Left lung (tissue), 10 donors: ENCODE measurements around the gene SCAPER. TPM values are rescaled to one million over a fixed set of nuclear protein-coding genes. Genes with fewer than 3 reads are reported as not detected.

Experiments used
- ATAC-seq: fragments of 200-7000 bp; cut with Tn5 transposase; one replicate; pipeline ENCODE4 v1.9.1; 2020; ENCODE audit warnings: moderate library complexity
- DNase-seq, 4 donors: peaks; one replicate each; pipeline ENCODE4 v3.0.0-alpha.2; 2013 to 2020
- H3K27ac ChIP-seq, 2 donors: fragments of 200-600 bp; sonication (generic) in 1 of 2; one replicate each; pipeline versions ENCODE4 v1.5.0 to v1.8.0; 2020 to 2021
- H3K27me3 ChIP-seq, 2 donors: fragments of 200-600 bp; sonication (generic) in 1 of 2; one replicate each; pipeline versions ENCODE4 v1.5.0 to v1.8.0; 2020 to 2021
- H3K36me3 ChIP-seq, 2 donors: fragments of 200-600 bp; sonication (generic) in 1 of 2; one replicate each; pipeline versions ENCODE4 v1.5.0 to v1.8.0; 2020 to 2021
- H3K4me1 ChIP-seq, 2 donors: fragments of 200-600 bp; one replicate each; pipeline ENCODE4 v1.8.0; 2021
- H3K4me3 ChIP-seq, 2 donors: fragments of 200-600 bp; sonication (generic) in 1 of 2; one replicate each; pipeline versions ENCODE4 v1.5.0 to v1.8.0; 2020 to 2021; ENCODE audit warnings: mild to moderate bottlenecking in 1 of 2
- H3K9me3 ChIP-seq, 2 donors: fragments of 200-600 bp; sonication (generic) in 1 of 2; one replicate each; pipeline versions ENCODE4 v1.5.0 to v1.8.0; 2020 to 2021
- CTCF ChIP-seq, 2 donors: fragments of 200-600 bp; sonication (generic) in 1 of 2; IDR thresholded peaks; one replicate each; pipeline versions ENCODE4 v1.5.0 to v1.8.0; 2021; ENCODE audit warnings: antibody characterized with exemption in 2 of 2
- intact Hi-C, 2 donors: fragments of 100-400 bp; cut with DNase I; formaldehyde crosslinking; loops; one replicate each; pipeline versions ENCODE4 v1.11.2 to v1.14.2; 2022
- polyA plus RNA-seq, 6 donors: library from polyadenylated mRNA; unstranded; fragments of 120-200 nt; gene quantifications; one replicate each; pipeline ENCODE4 v1.2.1, GENCODE V29; 2013; ENCODE audit not compliant: insufficient read length in 6 of 6
- total RNA-seq, 2 donors: library from RNA; stranded (reverse); fragmentation: NEBNext Ultra II Directional; extraction: Animal tissue kit (Norgen Biotek cat#: 25700); gene quantifications; one replicate each; pipeline ENCODE4 v1.2.1, GENCODE V29; 2021
- donor health status: DM: no; HTN: yes; CAD: no.
- donor health status: DM: no; HTN: no; CAD: no.

SCAPER gene
- total and polyA plus RNA-seq, 8 donors = 18.3 to 30.0 (median 26.6) TPM

DNA sequence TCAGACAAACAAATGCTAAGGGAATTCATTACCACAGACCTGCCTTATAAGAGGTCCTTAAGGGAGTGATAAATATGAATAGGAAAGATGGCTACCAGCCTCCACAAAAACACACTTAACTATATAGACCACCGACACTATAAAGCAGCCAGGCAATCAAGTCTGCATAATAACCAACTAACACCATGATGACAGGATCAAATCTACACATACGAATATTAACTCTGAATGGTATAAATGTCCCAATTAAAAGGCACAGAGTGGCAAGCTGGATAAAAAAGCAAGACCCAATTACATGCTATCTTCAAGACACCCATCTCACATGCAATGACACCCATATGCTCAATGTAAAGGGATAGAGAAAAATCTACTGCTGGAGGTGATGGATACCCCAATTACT lies 221.1 kb downstream of the SCAPER start:
- ATAC-seq = no peak

DNA sequence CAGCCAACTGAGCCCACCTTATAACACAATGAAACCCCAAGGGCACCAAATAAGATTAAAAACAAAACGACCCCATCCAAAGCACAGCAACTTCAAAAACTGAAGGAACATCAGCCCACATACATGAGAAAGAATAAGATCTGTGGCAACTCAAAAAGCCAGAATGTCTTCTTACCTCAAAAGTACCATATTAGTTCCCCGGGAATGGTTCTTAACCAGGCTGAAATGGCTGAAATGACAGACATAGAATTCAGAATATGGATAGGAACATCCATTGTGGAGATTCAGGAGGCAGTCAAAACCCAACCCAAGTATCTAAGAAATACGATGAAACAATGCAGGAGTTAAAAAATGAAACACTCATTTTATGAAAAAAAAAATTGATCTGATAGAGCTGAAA lies 222.3 kb downstream of the SCAPER start:
- Histone ChIP-seq H3K4me3 (no peak overlapping the region), H3K9me3 (peaks cover 0 to 4% of the 10 kb centered on the region in 2 donors), H3K27me3 (no peaks in the 10 kb centered on the region), H3K36me3 (no peaks in the 10 kb centered on the region), H3K27ac (no peak overlapping the region), H3K4me1 (no peaks in the 10 kb centered on the region)
- TF ChIP-seq CTCF (IDR thresholded peaks at IDR 0.05) = no peak
- DNase-seq (no peak), ATAC-seq (no peak)
- intact Hi-C loops = no loop called here

More for the DNA sequence above, 221.1 kb downstream of the SCAPER start:
- peaks cover 0 to 4% of the 10 kb centered on the region in 2 donors for H3K9me3 ChIP-seq
- H3K27ac ChIP-seq = no peak overlapping the region
- H3K36me3 ChIP-seq = no peaks in the 10 kb centered on the region
- no peaks in the 10 kb centered on the region for H3K4me1 ChIP-seq
- intact Hi-C loops = no loop called here
- no peak overlapping the region for H3K4me3 ChIP-seq
- no peak for DNase-seq
- H3K27me3 ChIP-seq = no peaks in the 10 kb centered on the region
- no peak for TF ChIP-seq CTCF (IDR thresholded peaks at IDR 0.05)

- H3K9me3 ChIP-seq = no peaks in the 10 kb centered on the region
- no peaks in the 10 kb centered on the region for H3K4me1 ChIP-seq
- no peak overlapping the region for H3K4me3 ChIP-seq
- no peaks in the 10 kb centered on the region for H3K36me3 ChIP-seq
- no peak overlapping the region for H3K27ac ChIP-seq
- no peaks in the 10 kb centered on the region for H3K27me3 ChIP-seq
- TF ChIP-seq CTCF (IDR thresholded peaks at IDR 0.05) = no peak
- intact Hi-C loops = no loop called here
- ATAC-seq (no peak), DNase-seq (peak in 1 of 4 donors; percentile 45)
Measured at GRCh38 chr15:76682259-76682658, 222.9 kb downstream of the SCAPER start.

DNA sequence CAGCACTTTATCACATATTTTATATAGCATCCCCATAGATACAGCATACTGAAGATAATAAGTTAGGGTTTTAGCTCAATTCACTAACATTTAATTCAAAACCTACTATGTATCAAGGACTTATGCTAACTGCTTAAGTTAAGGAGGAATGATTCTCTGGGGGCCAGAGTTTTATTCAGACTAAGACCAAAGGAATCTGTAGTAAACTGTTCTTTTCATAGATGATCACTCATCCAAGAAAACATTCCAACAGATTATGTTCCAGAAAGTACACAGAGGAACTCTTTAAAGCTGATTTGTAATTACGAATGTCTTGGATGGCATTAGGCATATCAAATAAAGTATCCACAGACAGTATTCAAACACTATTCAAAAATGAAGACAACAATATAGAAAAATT lies 226.4 kb downstream of the SCAPER start:
- Histone ChIP-seq H3K36me3 (no peaks in the 10 kb centered on the region), H3K4me1 (no peaks in the 10 kb centered on the region), H3K27ac (no peak overlapping the region), H3K9me3 (no peaks in the 10 kb centered on the region), H3K27me3 (no peaks in the 10 kb centered on the region), H3K4me3 (no peak overlapping the region)
- TF ChIP-seq CTCF (IDR thresholded peaks at IDR 0.05) = no peak
- intact Hi-C loops = no loop called here
- ATAC-seq = no peak
- DNase-seq = no peak

DNA sequence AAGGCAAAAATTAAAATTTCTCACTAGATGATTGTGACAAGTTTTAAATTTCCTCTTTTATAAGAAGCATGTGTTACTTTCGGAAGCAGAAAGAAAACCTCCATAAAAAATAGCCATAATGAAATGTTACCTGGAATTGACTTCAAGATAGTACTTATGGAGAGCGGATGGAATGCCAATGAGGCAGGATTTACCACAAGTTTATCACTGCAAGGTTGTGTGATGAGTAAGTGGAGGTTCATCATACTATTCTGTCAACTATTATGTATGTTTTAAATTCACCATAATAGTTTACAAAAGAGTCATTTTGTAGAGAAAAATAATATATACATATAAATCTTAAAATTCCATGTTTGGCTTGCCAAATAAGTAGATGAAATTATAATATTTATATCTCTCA lies 230.3 kb downstream of the SCAPER start:
- no peaks in the 10 kb centered on the region for H3K9me3 ChIP-seq
- H3K27ac ChIP-seq = no peak overlapping the region
- H3K36me3 ChIP-seq = no peaks in the 10 kb centered on the region
- ATAC-seq = no peak
- no peak overlapping the region for H3K4me3 ChIP-seq
- intact Hi-C loops = no loop called here
- no peak for DNase-seq
- TF ChIP-seq CTCF (IDR thresholded peaks at IDR 0.05) = no peak
- no peaks in the 10 kb centered on the region for H3K4me1 ChIP-seq
- no peaks in the 10 kb centered on the region for H3K27me3 ChIP-seq
